HTR-8/SVneo (cell line): ENCODE data around the gene KLHDC1.
"Not testable (repeated sequence)": the region's sequence is repeated elsewhere in the genome, so short reads cannot be mapped to it uniquely, and the experiment has no call there.

Experiments
- DNase-seq: peaks from one replicate; pipeline ENCODE4 v3.0.0; 2011; ENCODE audit warnings: low spot score, mixed read lengths; ENCODE audit not compliant: insufficient read length
- FAIRE-seq: peaks from 2 replicates; lab custom pipeline; 2011; peaks lifted over from hg19 to GRCh38; lab: Jason Lieb, UNC

Gene KLHDC1

GRCh38 chr14:49692811-49693734 lies at the start of gene KLHDC1:
KLHDC1 (plus strand) TSS chr14:49693120; CDS start chr14:49693195, 75 bp downstream.
- peak; percentile 53 for DNase-seq

GRCh38 chr14:49653508-49653907 lies 39.4 kb upstream of the KLHDC1 start:
- FAIRE-seq (no peak), DNase-seq (no peak)

More at GRCh38 chr14:49692811-49693734, at the start of gene KLHDC1:
- FAIRE-seq = peak; percentile 73

GRCh38 chr14:49654511-49654910 lies 38.4 kb upstream of the KLHDC1 start:
- DNase-seq (no peak), FAIRE-seq (no peak)

GRCh38 chr14:49657500-49657899 lies 35.4 kb upstream of the KLHDC1 start:
- not testable (repeated sequence) for FAIRE-seq, DNase-seq

GRCh38 chr14:49659526-49660455 lies 33.1 kb upstream of the KLHDC1 start:
- DNase-seq = no peak
- FAIRE-seq = no peak

- DNase-seq = no peak
- no peak for FAIRE-seq
Observed at GRCh38 chr14:49670475-49670874, 22.4 kb upstream of the KLHDC1 start.

- no peak for DNase-seq
- no peak for FAIRE-seq
Observed at GRCh38 chr14:49673586-49673985, 19.3 kb upstream of the KLHDC1 start.

- FAIRE-seq = no peak
- no peak for DNase-seq
Observed at GRCh38 chr14:49677643-49678042, 15.3 kb upstream of the KLHDC1 start.

GRCh38 chr14:49679271-49679670 lies 13.6 kb upstream of the KLHDC1 start:
- no peak for FAIRE-seq
- DNase-seq = no peak

GRCh38 chr14:49686425-49686824 lies 6.5 kb upstream of the KLHDC1 start:
- FAIRE-seq = no peak
- no peak for DNase-seq

GRCh38 chr14:49687942-49688700 lies 4.8 kb upstream of the KLHDC1 start, which contains the start of gene POLE2:
POLE2 (minus strand) TSS chr14:49688214; CDS start chr14:49688203, 11 bp downstream.
- peak; percentile 57 for FAIRE-seq
- DNase-seq = peak; percentile 71

GRCh38 chr14:49688701-49689030 lies 4.3 kb upstream of the KLHDC1 start:
- DNase-seq (no peak), FAIRE-seq (no peak)

- no peak for FAIRE-seq
- no peak for DNase-seq
Observed at GRCh38 chr14:49691031-49691430, 1.9 kb upstream of the KLHDC1 start.

GRCh38 chr14:49692193-49692757 lies 645 bp upstream of the KLHDC1 start:
- no peak for FAIRE-seq

GRCh38 chr14:49693735-49694124 lies 810 bp downstream of the KLHDC1 start:
- not testable (repeated sequence) for DNase-seq

More at GRCh38 chr14:49692193-49692757, 645 bp upstream of the KLHDC1 start:
- no peak for DNase-seq

GRCh38 chr14:49702725-49703124 lies 9.8 kb downstream of the KLHDC1 start:
- FAIRE-seq (no peak), DNase-seq (no peak)

More at GRCh38 chr14:49693735-49694124, 810 bp downstream of the KLHDC1 start:
- FAIRE-seq = not testable (repeated sequence)

GRCh38 chr14:49703965-49704364 lies 11.0 kb downstream of the KLHDC1 start:
- DNase-seq = no peak
- no peak for FAIRE-seq

GRCh38 chr14:49704471-49704870 lies 11.6 kb downstream of the KLHDC1 start:
- not testable (repeated sequence) for FAIRE-seq, DNase-seq

GRCh38 chr14:49710993-49711392 lies 18.1 kb downstream of the KLHDC1 start:
- DNase-seq, FAIRE-seq: not testable (repeated sequence)
